ENCODE data around the gene ABCC6. TPM values are rescaled to one million over a fixed set of nuclear protein-coding genes. Genes with fewer than 3 reads are reported as not detected.

ABCC6 gene
- total and polyA plus RNA-seq, 2 of the 4 experiments (the other 2 are of a cell fraction): 0.36 to 1.3 TPM

- ATAC-seq (ENCODE audit: low read depth) (no peak), DNase-seq (no peak)
- Histone ChIP-seq H3K56ac (ENCODE audit: extremely low read depth, insufficient read depth, low read length) (no peak overlapping the region), H4K91ac (ENCODE audit: insufficient read depth, low read depth, low read length) (no peak overlapping the region), H3K4ac (ENCODE audit: low read depth, low read length) (no peak overlapping the region), H3K4me2 (ENCODE audit: low read depth, low read length) (no peak overlapping the region), H2AK5ac (ENCODE audit: low read depth, low read length) (no peak overlapping the region), H2AK9ac (replicated peaks; ENCODE audit: low read depth, low read length, poor library complexity) (no peak overlapping the region), H4K5ac (ENCODE audit: low read depth, low read length) (no peak overlapping the region), H3K18ac (ENCODE audit: low read depth, low read length) (no peak overlapping the region), H2BK20ac (ENCODE audit: low read depth, low read length) (no peak overlapping the region), H3K4me1 (ENCODE audit: control insufficient read depth, insufficient read depth, low read length) (0 out of 2 replicates have a peak, but pooled peaks cover 2% of the 10 kb centered on the region), H3K4me3 (ENCODE audit: insufficient read depth, low read depth, low read length) (no peak overlapping the region), H2BK120ac (ENCODE audit: low read depth, low read length) (no peak overlapping the region), H2BK15ac (ENCODE audit: low read depth, low read length) (no peak overlapping the region), H4K20me1 (ENCODE audit: insufficient read depth, low read length) (peaks cover 5% of the 10 kb centered on the region; the same call in 1 of the 2 replicates), H2BK5ac (ENCODE audit: low read depth, low read length, poor library complexity, severe bottlenecking) (no peak overlapping the region), H3K9me1 (ENCODE audit: insufficient read depth, low read length) (no peaks in the 10 kb centered on the region; the same call in 1 of the 2 replicates), H3K79me1 (ENCODE audit: low read depth in 1 of 2, low read length in 2 of 2) (peaks cover 17 to 36% of the 10 kb centered on the region in 2 experiments), H3K23ac (ENCODE audit: low read depth, low read length) (no peak overlapping the region), H3K9me3 (ENCODE audit: control insufficient read depth, insufficient read depth, low read length) (no peaks in the 10 kb centered on the region), H3K27me3 (ENCODE audit: control insufficient read depth, insufficient read depth, low read length) (no peaks in the 10 kb centered on the region), H2AFZ (replicated peaks; ENCODE audit: low read length, poor library complexity) (no peak overlapping the region), H3K9ac (ENCODE audit: low read depth, low read length) (no peak overlapping the region), H4K8ac (ENCODE audit: low read depth in 2 of 2, low read length in 2 of 2) (no peak overlapping the region), H3K36me3 (ENCODE audit: control insufficient read depth, insufficient read depth, low read length) (peaks cover 78% of the 10 kb centered on the region), H3K27ac (ENCODE audit: insufficient read depth, low read length) (peak overlapping the region; percentile 17; the same call in 1 of the 2 replicates), H3K14ac (replicated peaks; ENCODE audit: low read depth, low read length) (no peak overlapping the region; the same call in 1 of the 2 replicates)
- in situ Hi-C loops (cut with MboI; ENCODE audit: low sequenced_read_pairs): no loop called here
- WGBS, 2 experiments (ENCODE audit: extremely low coverage in 2 of 2, insufficient read length in 1 of 2): 86% methylated on average over 1 of the region's 3 CpGs; no CpG with 5 or more reads in 1 of the 2 experiments
- intact Hi-C loops (cut with micrococcal nuclease): no loop called here
- TF ChIP-seq MAFK (IDR thresholded peaks at IDR 0.05; ENCODE audit: low read depth, low read length) (no peak), CEBPB (IDR thresholded peaks at IDR 0.05; ENCODE audit: low read depth, low read length) (no peak), RCOR1 (IDR thresholded peaks at IDR 0.05; ENCODE audit: insufficient replicate concordance, low read length) (no peak), CHD1 (IDR thresholded peaks at IDR 0.05; ENCODE audit: low read depth, low read length) (no peak), SMC3 (IDR thresholded peaks at IDR 0.05; ENCODE audit: low read depth, low read length) (no peak), FOS (IDR thresholded peaks at IDR 0.05; ENCODE audit: low read depth, low read length) (no peak), BHLHE40 (IDR thresholded peaks at IDR 0.05; ENCODE audit: low read depth, low read length) (no peak), MXI1 (IDR thresholded peaks at IDR 0.05; ENCODE audit: borderline replicate concordance, low read depth, low read length) (no peak), USF2 (IDR thresholded peaks at IDR 0.05; ENCODE audit: low read depth, low read length) (no peak), RFX5 (IDR thresholded peaks at IDR 0.05; ENCODE audit: low read depth, low read length) (no peak), NFE2L2 (IDR thresholded peaks at IDR 0.05; ENCODE audit: low read depth, low read length) (no peak), POLR2A (IDR thresholded peaks at IDR 0.05; ENCODE audit: low read depth, low read length) (no peak), MAZ (IDR thresholded peaks at IDR 0.05; ENCODE audit: borderline replicate concordance, low read depth, low read length) (no peak), RAD21 (IDR thresholded peaks at IDR 0.05; ENCODE audit: low read length) (no peak)
- TF ChIP-seq, protein P1, sequence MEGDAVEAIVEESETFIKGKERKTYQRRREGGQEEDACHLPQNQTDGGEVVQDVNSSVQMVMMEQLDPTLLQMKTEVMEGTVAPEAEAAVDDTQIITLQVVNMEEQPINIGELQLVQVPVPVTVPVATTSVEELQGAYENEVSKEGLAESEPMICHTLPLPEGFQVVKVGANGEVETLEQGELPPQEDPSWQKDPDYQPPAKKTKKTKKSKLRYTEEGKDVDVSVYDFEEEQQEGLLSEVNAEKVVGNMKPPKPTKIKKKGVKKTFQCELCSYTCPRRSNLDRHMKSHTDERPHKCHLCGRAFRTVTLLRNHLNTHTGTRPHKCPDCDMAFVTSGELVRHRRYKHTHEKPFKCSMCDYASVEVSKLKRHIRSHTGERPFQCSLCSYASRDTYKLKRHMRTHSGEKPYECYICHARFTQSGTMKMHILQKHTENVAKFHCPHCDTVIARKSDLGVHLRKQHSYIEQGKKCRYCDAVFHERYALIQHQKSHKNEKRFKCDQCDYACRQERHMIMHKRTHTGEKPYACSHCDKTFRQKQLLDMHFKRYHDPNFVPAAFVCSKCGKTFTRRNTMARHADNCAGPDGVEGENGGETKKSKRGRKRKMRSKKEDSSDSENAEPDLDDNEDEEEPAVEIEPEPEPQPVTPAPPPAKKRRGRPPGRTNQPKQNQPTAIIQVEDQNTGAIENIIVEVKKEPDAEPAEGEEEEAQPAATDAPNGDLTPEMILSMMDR (conservative IDR thresholded peaks at IDR 0.05; ENCODE audit: low read depth, low read length): no peak
- TF ChIP-seq, protein P2, sequence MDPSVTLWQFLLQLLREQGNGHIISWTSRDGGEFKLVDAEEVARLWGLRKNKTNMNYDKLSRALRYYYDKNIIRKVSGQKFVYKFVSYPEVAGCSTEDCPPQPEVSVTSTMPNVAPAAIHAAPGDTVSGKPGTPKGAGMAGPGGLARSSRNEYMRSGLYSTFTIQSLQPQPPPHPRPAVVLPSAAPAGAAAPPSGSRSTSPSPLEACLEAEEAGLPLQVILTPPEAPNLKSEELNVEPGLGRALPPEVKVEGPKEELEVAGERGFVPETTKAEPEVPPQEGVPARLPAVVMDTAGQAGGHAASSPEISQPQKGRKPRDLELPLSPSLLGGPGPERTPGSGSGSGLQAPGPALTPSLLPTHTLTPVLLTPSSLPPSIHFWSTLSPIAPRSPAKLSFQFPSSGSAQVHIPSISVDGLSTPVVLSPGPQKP (IDR thresholded peaks at IDR 0.05; ENCODE audit: borderline replicate concordance, low read depth, low read length): no peak
- ChIA-PET CTCF (interaction anchor here (0.7 kb wide), 1 partner anchor 69 kb away, joined by 3 read pairs; no protein-coding TSS in a partner anchor), POLR2A (ENCODE audit: unreplicated experiment) (no interaction called here)
- dilution Hi-C loops (cut with HindIII; ENCODE audit: low sequenced_read_pairs, unreplicated experiment): no loop called here
- no TSS peak for BruUV-seq (replicated peaks)
These were observed 92.1 kb downstream of the ABCC6 start for GRCh38 chr16:16131204-16131603.

Measured in IMR-90 (cell line).